ENCODE measurements around the gene SLC38A7. TPM values are rescaled to one million over a fixed set of nuclear protein-coding genes. Genes with fewer than 3 reads are reported as not detected.
A peak's percentile ranks its signal among the peaks of the same experiment; 100 is the strongest.

Gene SLC38A7
- total and polyA plus RNA-seq, 2 of the 13 experiments (the other 11 are each of a cell fraction or from before 2014, with no cell fraction given), result 13.2 to 14.1 TPM

- TF ChIP-seq ZNF576 (CRISPR knock-in tag; IDR thresholded peaks at IDR 0.05), result peak; percentile 77; the same call in 1 of the 2 replicates
- no peak; the same call in 1 of the 2 replicates for TF ChIP-seq ZSCAN29 (CRISPR knock-in tag; conservative IDR thresholded peaks at IDR 0.05)
- TF ChIP-seq KMT2A (CRISPR knock-in tag; IDR thresholded peaks at IDR 0.05), result peak; percentile 98
- TF ChIP-seq ZNF460 (CRISPR knock-in tag; IDR thresholded peaks at IDR 0.05; ENCODE audit: borderline replicate concordance), result peak; percentile 29; the same call in 1 of the 2 replicates
- TF ChIP-seq ZNF605 (CRISPR knock-in tag; IDR thresholded peaks at IDR 0.05), result peak; percentile 90; the same call in 1 of the 2 replicates
- peak; percentile 84; the same call in 1 of the 2 replicates for TF ChIP-seq ZFP41 (CRISPR knock-in tag; IDR thresholded peaks at IDR 0.05; ENCODE audit: borderline replicate concordance)
- TF ChIP-seq ZBTB26 (CRISPR knock-in tag; IDR thresholded peaks at IDR 0.05; ENCODE audit: borderline replicate concordance), result peak; percentile 90
- TF ChIP-seq, protein P1, sequence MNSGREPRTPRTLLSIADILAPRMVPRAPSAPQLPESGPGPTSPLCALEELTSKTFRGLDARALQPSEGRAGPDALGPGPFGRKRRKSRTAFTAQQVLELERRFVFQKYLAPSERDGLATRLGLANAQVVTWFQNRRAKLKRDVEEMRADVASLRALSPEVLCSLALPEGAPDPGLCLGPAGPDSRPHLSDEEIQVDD (CRISPR knock-in tag; IDR thresholded peaks at IDR 0.05; ENCODE audit: borderline replicate concordance), result 0 out of 2 replicates have a peak, but pooled peaks have one; percentile 90
- TF ChIP-seq NAIF1 (CRISPR knock-in tag; IDR thresholded peaks at IDR 0.05; ENCODE audit: borderline replicate concordance), result peak; percentile 86; the same call in 1 of the 2 replicates
- peak; percentile 58; the same call in 1 of the 2 replicates for TF ChIP-seq BHLHE40 (IDR thresholded peaks at IDR 0.05; ENCODE audit: low read length)
- TF ChIP-seq, protein P2, sequence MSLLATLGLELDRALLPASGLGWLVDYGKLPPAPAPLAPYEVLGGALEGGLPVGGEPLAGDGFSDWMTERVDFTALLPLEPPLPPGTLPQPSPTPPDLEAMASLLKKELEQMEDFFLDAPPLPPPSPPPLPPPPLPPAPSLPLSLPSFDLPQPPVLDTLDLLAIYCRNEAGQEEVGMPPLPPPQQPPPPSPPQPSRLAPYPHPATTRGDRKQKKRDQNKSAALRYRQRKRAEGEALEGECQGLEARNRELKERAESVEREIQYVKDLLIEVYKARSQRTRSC (CRISPR knock-in tag; IDR thresholded peaks at IDR 0.05; ENCODE audit: low read depth), result peak; percentile 74; the same call in 1 of the 2 replicates
- peak; percentile 84 for TF ChIP-seq YY1 (IDR thresholded peaks at IDR 0.05; ENCODE audit: insufficient read depth, insufficient replicate concordance, low read depth, low read length)
- no peak for TF ChIP-seq ZNF382 (CRISPR knock-in tag; IDR thresholded peaks at IDR 0.05; ENCODE audit: borderline replicate concordance)
- TF ChIP-seq ZNF775 (CRISPR knock-in tag; IDR thresholded peaks at IDR 0.05; ENCODE audit: borderline replicate concordance), result no peak
- TF ChIP-seq IRX3 (CRISPR knock-in tag; IDR thresholded peaks at IDR 0.05; ENCODE audit: borderline replicate concordance, low read depth), result peak; percentile 74
- no peak for TF ChIP-seq MATR3 (CRISPR knock-in tag; IDR thresholded peaks at IDR 0.05)
- TF ChIP-seq AGO2 (optimal IDR thresholded peaks at IDR 0.05; ENCODE audit: low read depth, low read length), result peak; percentile 89
- TF ChIP-seq ZNF530 (CRISPR knock-in tag; IDR thresholded peaks at IDR 0.05; ENCODE audit: low read depth), result peak; percentile 88; the same call in 1 of the 2 replicates
- no peak for TF ChIP-seq NFE2L1 (CRISPR knock-in tag; IDR thresholded peaks at IDR 0.05; ENCODE audit: borderline replicate concordance)
- TF ChIP-seq ZNF503 (CRISPR knock-in tag; IDR thresholded peaks at IDR 0.05), result peak; percentile 77
- peak; percentile 78; the same call in 1 of the 2 replicates for TF ChIP-seq ZNF776 (CRISPR knock-in tag; IDR thresholded peaks at IDR 0.05)
- TF ChIP-seq ZNF589 (CRISPR knock-in tag; conservative IDR thresholded peaks at IDR 0.05), result peak; percentile 86
- TF ChIP-seq SNRNP70 (IDR thresholded peaks at IDR 0.05; ENCODE audit: low read depth, low read length), result no peak
- peak; percentile 61; the same call in 1 of the 2 replicates for TF ChIP-seq HMG20B (CRISPR knock-in tag; conservative IDR thresholded peaks at IDR 0.05)
- TF ChIP-seq ZSCAN22 (CRISPR knock-in tag; IDR thresholded peaks at IDR 0.05), result no peak
These were observed 49.3 kb upstream of the SLC38A7 start, which contains the start of gene GOT2 (continued) for GRCh38 chr16:58733671-58734458.

Data from HepG2 (cell line).